Lung (tissue), 16 donors: ENCODE results near the gene B4GALT4. TPM values are rescaled to one million over a fixed set of nuclear protein-coding genes. Genes with fewer than 3 reads are reported as not detected.

Experiments
- ATAC-seq: fragments of 200-7000 bp; cut with Tn5 transposase; one replicate; pipeline ENCODE4 v1.9.1; 2020; ENCODE audit warnings: moderate number of reproducible peaks; ENCODE audit not compliant: insufficient read depth, low FRiP score
- DNase-seq, 3 donors: peaks; one replicate each; pipeline ENCODE4 v3.0.0-alpha.2; 2013 to 2017
- H3K27ac ChIP-seq, 2 donors: one replicate each; pipeline ENCODE4 v1.5.1; 2013; ENCODE audit warnings: mild to moderate bottlenecking in 2 of 2, moderate library complexity in 2 of 2, control low read depth in 1 of 2, inconsistent platforms in 1 of 2, low read depth in 1 of 2, low read length in 1 of 2
- H3K27me3 ChIP-seq, 3 donors: one replicate each; pipeline ENCODE4 v1.5.1; 2013; ENCODE audit warnings: low read length in 2 of 3; ENCODE audit not compliant: control insufficient read depth in 3 of 3, insufficient read depth in 3 of 3
- H3K36me3 ChIP-seq, 4 donors: one replicate each; pipeline ENCODE4 v1.5.1; 2013; ENCODE audit warnings: low read length in 4 of 4, mild to moderate bottlenecking in 1 of 4, moderate library complexity in 1 of 4; ENCODE audit not compliant: control insufficient read depth in 4 of 4, insufficient read depth in 4 of 4
- H3K4me1 ChIP-seq, 5 donors: one replicate each; pipeline ENCODE4 v1.5.1; 2013; ENCODE audit warnings: low read length in 5 of 5, mild to moderate bottlenecking in 2 of 5, moderate library complexity in 1 of 5; ENCODE audit not compliant: control insufficient read depth in 5 of 5, insufficient read depth in 5 of 5
- H3K4me3 ChIP-seq: one replicate; pipeline ENCODE4 v1.5.1; 2013; ENCODE audit warnings: mild to moderate bottlenecking, control low read depth, moderate library complexity
- H3K9ac ChIP-seq, 2 donors: one replicate each; pipeline ENCODE4 v1.5.1; 2013; ENCODE audit warnings: low read length in 2 of 2, control low read depth in 1 of 2; ENCODE audit not compliant: insufficient read depth in 1 of 2
- H3K9me3 ChIP-seq, 4 donors: one replicate each; pipeline ENCODE4 v1.5.1; 2013; ENCODE audit warnings: low read length in 3 of 4, mild to moderate bottlenecking in 1 of 4, moderate library complexity in 1 of 4; ENCODE audit not compliant: control insufficient read depth in 4 of 4, insufficient read depth in 3 of 4
- CTCF ChIP-seq: IDR thresholded peaks from 2 replicates; pipeline ENCODE4 v1.5.1; 2012; ENCODE audit warnings: mild to moderate bottlenecking; ENCODE audit errors: control extremely low read depth, extremely low read depth
- WGBS, 2 donors: extraction: QIAGEN DNeasy Blood & Tissue Kit; methylation state at CpG; one replicate each; pipeline ENCODE4 v1.1.7; 2013; 5-methylcytosine and 5-hydroxymethylcytosine counted together
- long read RNA-seq, 5 donors: transcript quantifications; one replicate each; lab custom pipeline, GENCODE V29; 2026
- polyA plus RNA-seq, 2 donors: library from polyadenylated mRNA; stranded (reverse); fragments of 200-250 nt; gene quantifications; one replicate each; pipeline ENCODE4 v1.2.1, GENCODE V29; 2013
- total RNA-seq, 2 donors: library from RNA; depleted of rRNA in 1 of 2; stranded (reverse); fragments of >200 nt in 1 of 2; gene quantifications; one replicate each; pipeline ENCODE4 v1.2.1, GENCODE V29; 2014 to 2021
- donor health status: control.
- donor health status: control.
- donor health status: Bipolar disorder and iron deficiency.
- donor health status: healthy.
- donor health status: DM: yes; HTN: yes; CAD: no.

The B4GALT4 gene, protein sequence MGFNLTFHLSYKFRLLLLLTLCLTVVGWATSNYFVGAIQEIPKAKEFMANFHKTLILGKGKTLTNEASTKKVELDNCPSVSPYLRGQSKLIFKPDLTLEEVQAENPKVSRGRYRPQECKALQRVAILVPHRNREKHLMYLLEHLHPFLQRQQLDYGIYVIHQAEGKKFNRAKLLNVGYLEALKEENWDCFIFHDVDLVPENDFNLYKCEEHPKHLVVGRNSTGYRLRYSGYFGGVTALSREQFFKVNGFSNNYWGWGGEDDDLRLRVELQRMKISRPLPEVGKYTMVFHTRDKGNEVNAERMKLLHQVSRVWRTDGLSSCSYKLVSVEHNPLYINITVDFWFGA
- total RNA-seq, result 10 to 100 TPM; 13.5 to 23.2 TPM
- polyA plus RNA-seq, result 10 to 100 TPM in 1 of 2 donors, 1 to 10 TPM in 1; 7.5 to 18.1 TPM
- long read RNA-seq, donor 1, full-length matches to known transcripts, result 5 of 5 reads
- long read RNA-seq, donor 1, partial matches to known transcripts, result 0 of 5 reads
- long read RNA-seq, donor 1, other reads (novel, unspliced or antisense), result 0 of 5 reads
- long read RNA-seq, donor 2, partial matches to known transcripts, result 0 of 2 reads
- long read RNA-seq, donor 2, other reads (novel, unspliced or antisense), result 0 of 2 reads
- long read RNA-seq, donor 3, partial matches to known transcripts, result 0 of 1 reads
- long read RNA-seq, donor 3, other reads (novel, unspliced or antisense), result 0 of 1 reads
- long read RNA-seq, donor 4, result 0 reads
- long read RNA-seq, donor 5, full-length matches to known transcripts, result 7 of 7 reads
- long read RNA-seq, donor 5, partial matches to known transcripts, result 0 of 7 reads
- long read RNA-seq, donor 5, other reads (novel, unspliced or antisense), result 0 of 7 reads

DNA sequence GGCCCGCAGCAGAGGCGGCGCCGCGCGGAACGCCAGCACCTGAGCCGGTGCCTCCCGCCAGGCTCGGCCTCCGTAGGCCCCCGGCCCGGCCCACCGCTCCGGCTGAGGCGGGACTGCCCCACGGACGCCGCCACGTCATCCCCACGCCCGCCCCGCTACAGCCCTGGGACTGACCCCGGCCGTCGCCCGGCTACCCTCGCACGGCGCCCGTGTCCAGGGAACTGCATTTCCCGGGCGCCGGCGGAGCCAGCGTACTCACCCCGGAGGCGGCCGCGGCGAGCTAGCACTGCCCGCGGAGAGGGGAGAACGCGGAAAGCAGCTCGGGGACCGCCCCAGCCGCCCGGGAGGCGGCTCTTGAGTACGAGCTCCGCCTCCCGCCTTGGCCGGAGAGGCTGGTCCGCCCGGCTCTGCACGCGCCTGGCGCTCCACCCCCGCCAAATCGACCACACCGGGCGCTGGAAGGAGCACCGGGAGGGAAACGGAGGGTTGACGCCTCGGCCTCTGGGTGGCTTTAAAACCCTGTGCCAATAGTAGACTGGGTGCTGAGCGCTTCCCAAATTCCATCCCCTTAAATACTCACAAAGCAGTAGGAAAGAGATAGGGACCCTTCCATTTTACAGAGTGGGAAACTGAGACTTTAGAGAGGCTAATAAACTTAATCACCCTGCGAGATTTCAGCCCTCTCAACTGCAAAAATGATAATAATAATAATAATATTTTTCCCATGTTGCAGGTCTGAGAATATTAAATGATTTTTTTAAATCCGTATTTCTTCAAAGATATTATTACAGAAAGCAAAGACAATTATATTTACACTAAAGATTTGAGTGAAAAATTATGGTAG lies at the start of gene B4GALT4:
TSS of gene B4GALT4 (minus strand) at position 288 of the 844 bp plus-strand sequence. CDS start 10,779 bp downstream, outside the sequence.
- WGBS, 2 donors, result 2% methylated on average over 54 to 70 of the region's 70 CpGs

GRCh38 chr3:119289404-119289770 lies 48.7 kb upstream of the B4GALT4 start:
- ATAC-seq (no peak), DNase-seq (no peak)
- Histone ChIP-seq H3K4me1 (peaks cover 3 to 11% (median 10%) of the 10 kb centered on the region in 5 donors), H3K9ac (no peak overlapping the region), H3K27me3 (no peaks in the 10 kb centered on the region), H3K36me3 (no peaks in the 10 kb centered on the region), H3K27ac (no peak overlapping the region), H3K9me3 (peaks cover 0 to 3% (median 0%) of the 10 kb centered on the region in 4 donors), H3K4me3 (no peak overlapping the region)
- WGBS, 2 donors, result 54 to 65% methylated on average over 2 of the region's 2 CpGs
- TF ChIP-seq CTCF, result no peak

More for the DNA sequence above, at the start of gene B4GALT4:
- H3K27me3 ChIP-seq, result no peaks in the 10 kb centered on the region
- DNase-seq (peak; percentile 89 to 95 (median 90)), ATAC-seq (peak; percentile 94)
- no peak for TF ChIP-seq CTCF
- H3K9ac ChIP-seq, result peak within 1 kb of the TSS; percentile 80 to 92
- peaks cover 0 to 5% (median 2%) of the 10 kb centered on the region in 4 donors for H3K36me3 ChIP-seq
- H3K4me1 ChIP-seq, result peaks cover under 1 to 15% (median 6%) of the 10 kb centered on the region in 5 donors
- no peaks in the 10 kb centered on the region for H3K9me3 ChIP-seq
- H3K4me3 ChIP-seq, result peak within 1 kb of the TSS; percentile 67
- H3K27ac ChIP-seq, result peak within 1 kb of the TSS; percentile 91 to 98

DNA sequence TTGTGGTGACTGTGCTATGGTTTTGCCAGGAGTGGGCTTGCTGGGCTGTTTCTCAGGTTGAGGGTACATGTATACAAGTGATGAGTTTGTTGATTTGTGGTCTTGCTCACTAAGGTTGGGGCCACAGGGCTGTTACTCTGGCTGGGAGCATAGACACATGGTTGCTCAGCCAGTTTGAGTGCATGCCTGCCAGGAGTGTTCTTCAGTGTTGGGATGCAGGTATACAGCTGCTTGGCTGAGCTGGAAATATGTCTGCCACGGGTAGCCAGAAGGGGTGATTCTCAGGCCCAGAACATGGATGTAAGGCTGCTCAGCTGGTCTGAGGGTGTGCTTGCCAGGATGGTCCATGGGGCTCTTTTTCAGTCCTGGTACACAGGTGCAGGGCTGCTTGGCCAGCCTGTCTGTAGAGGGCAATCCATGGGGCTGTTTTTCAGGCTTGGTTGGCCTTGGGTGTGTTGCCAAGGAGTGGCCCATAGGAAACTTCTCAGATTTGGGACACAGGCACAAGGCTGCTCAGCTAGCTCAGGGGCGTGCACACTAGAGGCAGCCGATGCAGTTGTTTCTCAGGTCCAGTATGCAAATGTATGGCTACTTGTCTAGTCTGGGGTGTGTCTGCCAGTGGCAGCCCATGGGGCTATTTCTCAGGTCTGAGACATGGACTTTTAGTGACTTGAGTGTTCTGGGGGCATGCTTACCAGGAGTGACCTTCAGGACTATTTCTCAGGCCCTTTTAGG lies 48.2 kb upstream of the B4GALT4 start:
- DNase-seq, result no peak
- 86 to 96% methylated on average over 3 of the region's 3 CpGs for WGBS, 2 donors

More for the DNA sequence above, 48.2 kb upstream of the B4GALT4 start:
- Histone ChIP-seq H3K27me3 (no peaks in the 10 kb centered on the region), H3K27ac (no peak overlapping the region), H3K4me3 (no peak overlapping the region), H3K36me3 (no peaks in the 10 kb centered on the region), H3K9ac (no peak overlapping the region), H3K4me1 (peaks cover 3 to 11% (median 10%) of the 10 kb centered on the region in 5 donors), H3K9me3 (peaks cover 0 to 3% (median 0%) of the 10 kb centered on the region in 4 donors)
- ATAC-seq, result no peak
- no peak for TF ChIP-seq CTCF
